Measurements from ENCODE around the gene ID4.

- TF ChIP-seq EZH2 (IDR thresholded peaks at IDR 0.05): no peak
- no peak for TF ChIP-seq FOXP2 (optimal IDR thresholded peaks at IDR 0.05; ENCODE audit: control extremely low read depth, extremely low read length, insufficient read depth)
Measured at GRCh38 chr6:19818805-19819204, 18.4 kb upstream of the ID4 start.
